A549 (cell line): Measurements from ENCODE around the gene NCBP2. TPM values are rescaled to one million over a fixed set of nuclear protein-coding genes. Genes with fewer than 3 reads are reported as not detected.
"Not testable (repeated sequence)": the region's sequence is repeated elsewhere in the genome, so short reads cannot be mapped to it uniquely, and the experiment has no call there.

Experiments used
- ATAC-seq, 2 experiments: fragments of 200-7000 bp in 1 of 2; fragments of >200 bp in 1 of 2; cut with Nextera tagmentation in 1 of 2; cut with Tn5 transposase in 1 of 2; 3 replicates each; pipeline versions ENCODE4 v1.8.0 to v1.9.1; 2018 to 2020; ENCODE audit warnings: mild to moderate bottlenecking in 1 of 2, moderate library complexity in 1 of 2
- CTCF ChIA-PET: fragments of 300-600 bp; sonication (Branson Sonifier 250); formaldehyde crosslinking; extraction: SDS; loops from one replicate; lab custom pipeline; 2021; ENCODE audit warnings: antibody characterized with exemption, inconsistent platforms; lab: Yijun Ruan, JAX
- POLR2A ChIA-PET: fragments of 350-600 bp; formaldehyde crosslinking; extraction: SDS; loops from one replicate; lab custom pipeline; 2021; ENCODE audit warnings: antibody characterized with exemption, inconsistent platforms; lab: Yijun Ruan, JAX
- DNase-seq, 2 experiments: peaks; one replicate each; pipeline versions ENCODE4 v3.0.0 to v3.0.0-alpha.2; 2011 to 2016; ENCODE audit warnings: low read depth in 1 of 2, low spot score in 1 of 2
- FAIRE-seq: peaks from 2 replicates; lab custom pipeline; 2011; peaks lifted over from hg19 to GRCh38; lab: Jason Lieb, UNC
- H3K27ac ChIP-seq, 2 experiments: fragments of >200 bp; sonication (Bioruptor Twin); formaldehyde crosslinking; 3 replicates each; pipeline ENCODE4 v1.5.1; 2016 to 2017
- H3K4me1 ChIP-seq: fragments of >200 bp; sonication (Bioruptor Twin); formaldehyde crosslinking; 3 replicates; pipeline ENCODE4 v1.6.1; 2016
- H3K4me2 ChIP-seq: fragments of >200 bp; sonication (Bioruptor Twin); formaldehyde crosslinking; 3 replicates; pipeline ENCODE4 v1.6.1; 2016
- H3K4me3 ChIP-seq: fragments of >200 bp; sonication (Bioruptor Twin); formaldehyde crosslinking; 3 replicates; pipeline ENCODE4 v1.5.1; 2016
- H3K9me3 ChIP-seq: fragments of >200 bp; sonication (Bioruptor Twin); formaldehyde crosslinking; 3 replicates; pipeline ENCODE4 v1.6.1; 2016
- CBX2 ChIP-seq: fragments of 200-600 bp; sonication (generic); IDR thresholded peaks from 2 replicates; pipeline ENCODE4 v1.6.1; 2016; ENCODE audit warnings: low read depth, mild to moderate bottlenecking, borderline replicate concordance
- CHD2 ChIP-seq: fragments of 150-350 bp; IDR thresholded peaks from 2 replicates; pipeline ENCODE4 v1.6.1; 2014; ENCODE audit warnings: low read length; ENCODE audit not compliant: partially characterized antibody
- E2F6 ChIP-seq: IDR thresholded peaks from 2 replicates; pipeline ENCODE4 v1.6.1; 2012; ENCODE audit warnings: low read depth, borderline replicate concordance
- EP300 ChIP-seq, 2 experiments: fragments of >200 bp; sonication (Bioruptor Twin); formaldehyde crosslinking; IDR thresholded peaks; 2 replicates in 1 of 2; 3 replicates in 1 of 2; pipeline ENCODE4 v1.6.1; 2016 to 2017
- FOSB ChIP-seq: fragments of 250-450 bp; sonication (Bioruptor Pico); IDR thresholded peaks from 2 replicates; pipeline ENCODE4 v1.5.0; 2020; ENCODE audit warnings: mild to moderate bottlenecking, moderate library complexity
- FOXS1 ChIP-seq: fragments of 250-450 bp; sonication (Bioruptor Pico); IDR thresholded peaks from 2 replicates; pipeline ENCODE4 v1.5.0; 2020; ENCODE audit warnings: mild to moderate bottlenecking, moderate library complexity
- NPAS2 ChIP-seq: fragments of 250-450 bp; sonication (Bioruptor Pico); IDR thresholded peaks from 2 replicates; pipeline ENCODE4 v1.8.0; 2022; ENCODE audit warnings: mild to moderate bottlenecking, moderate library complexity, borderline replicate concordance
- PBX3 ChIP-seq: IDR thresholded peaks from 2 replicates; pipeline ENCODE4 v1.6.1; 2012
- RAD21 ChIP-seq, 2 experiments: fragments of >200 bp in 1 of 2; sonication (Bioruptor Twin) in 1 of 2; formaldehyde crosslinking in 1 of 2; IDR thresholded peaks in 1 of 2; conservative IDR thresholded peaks in 1 of 2; 2 replicates in 1 of 2; 3 replicates in 1 of 2; pipeline ENCODE4 v1.6.1; 2012 to 2018; ENCODE audit warnings: inconsistent platforms in 1 of 2
- RARB ChIP-seq: fragments of 250-450 bp; sonication (Bioruptor Pico); IDR thresholded peaks from 2 replicates; pipeline ENCODE4 v1.8.0; 2021; ENCODE audit warnings: mild to moderate bottlenecking, moderate library complexity
- RFX5 ChIP-seq: fragments of 450-650 bp; IDR thresholded peaks from 2 replicates; pipeline ENCODE4 v1.7.1; 2014; ENCODE audit warnings: antibody characterized with exemption, mild to moderate bottlenecking, moderate library complexity
- TFCP2L1 ChIP-seq: fragments of 250-450 bp; sonication (Bioruptor Pico); IDR thresholded peaks from 2 replicates; pipeline ENCODE4 v1.5.0; 2021; ENCODE audit warnings: mild to moderate bottlenecking
- TP53 ChIP-seq: fragments of 250-450 bp; sonication (Bioruptor Pico); IDR thresholded peaks from 2 replicates; pipeline ENCODE4 v1.5.0; 2021; ENCODE audit warnings: mild to moderate bottlenecking, moderate library complexity
- ZNF302 ChIP-seq: fragments of 250-450 bp; sonication (Bioruptor Pico); IDR thresholded peaks from 2 replicates; pipeline ENCODE4 v1.9.0; 2021; ENCODE audit warnings: inconsistent platforms, mild to moderate bottlenecking, moderate library complexity
- WGBS: methylation state at CpG from one replicate; pipeline ENCODE4 v1.1.6; 2017; ENCODE audit errors: missing lambda C conversion rate; 5-methylcytosine and 5-hydroxymethylcytosine counted together
- polyA plus RNA-seq, 4 experiments: library from polyadenylated mRNA; depleted of rRNA in 3 of 4; stranded (reverse); fragments of >200 nt; fragmentation: RNase III in 1 of 4; extraction: RNeasy Plus Mini Kit Qiagen cat#74134 plus additional on column Dnase treatment in 1 of 4; gene quantifications; 2 replicates in 3 of 4; 3 replicates in 1 of 4; pipeline ENCODE4 v1.2.3, GENCODE V29; 2011 to 2017
- TF ChIP-seq, protein P1 (sequence below): fragments of 200-600 bp; sonication (generic); IDR thresholded peaks from 2 replicates; pipeline ENCODE4 v1.6.1; 2016; ENCODE audit warnings: antibody characterized with exemption, mild to moderate bottlenecking, moderate library complexity
- TF ChIP-seq, protein P2 (sequence below): fragments of >200 bp; sonication (Bioruptor Twin); formaldehyde crosslinking; IDR thresholded peaks from 3 replicates; pipeline ENCODE4 v1.5.1; 2016

Gene NCBP2
- polyA plus RNA-seq, 2 of the 4 experiments (the other 2 are of a cell fraction) = 63.6 to 68.0 TPM

DNA sequence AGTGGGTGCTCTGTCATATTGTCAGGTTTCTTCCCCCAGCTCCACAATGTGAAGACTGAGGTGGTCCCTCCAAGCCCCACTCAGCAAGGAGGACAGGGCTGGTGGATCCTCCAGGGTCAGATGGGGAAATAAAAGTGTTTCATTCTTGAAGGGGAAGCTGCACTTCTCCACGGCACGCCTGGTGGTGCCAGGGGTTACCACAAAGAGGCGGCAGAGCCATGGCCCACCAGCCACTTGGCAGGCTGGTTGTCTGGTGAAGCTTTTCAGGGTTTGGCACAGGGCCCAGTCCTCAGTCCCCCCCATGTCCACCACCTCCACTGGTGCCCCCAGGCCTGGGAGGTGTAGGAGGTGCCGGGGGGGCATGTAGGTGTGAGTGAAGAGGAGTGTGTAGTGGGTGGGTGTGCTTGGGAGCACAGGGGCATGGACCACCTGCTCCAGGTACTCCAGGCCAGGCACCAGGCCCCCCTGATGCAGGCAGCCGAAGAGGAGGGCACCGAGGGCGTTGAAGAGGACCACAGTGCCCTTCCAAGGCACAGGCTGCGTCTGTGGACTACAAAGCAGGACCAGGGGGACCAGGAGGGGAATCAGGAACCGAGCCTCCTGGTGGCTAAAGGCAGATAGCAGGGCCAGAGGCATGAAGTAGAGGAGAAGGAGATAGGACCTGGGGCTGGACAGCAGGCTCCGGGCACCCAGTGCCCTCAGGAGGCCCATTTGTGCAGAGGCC lies 5.0 kb upstream of the NCBP2 start (continued):
- TF ChIP-seq, protein P1, sequence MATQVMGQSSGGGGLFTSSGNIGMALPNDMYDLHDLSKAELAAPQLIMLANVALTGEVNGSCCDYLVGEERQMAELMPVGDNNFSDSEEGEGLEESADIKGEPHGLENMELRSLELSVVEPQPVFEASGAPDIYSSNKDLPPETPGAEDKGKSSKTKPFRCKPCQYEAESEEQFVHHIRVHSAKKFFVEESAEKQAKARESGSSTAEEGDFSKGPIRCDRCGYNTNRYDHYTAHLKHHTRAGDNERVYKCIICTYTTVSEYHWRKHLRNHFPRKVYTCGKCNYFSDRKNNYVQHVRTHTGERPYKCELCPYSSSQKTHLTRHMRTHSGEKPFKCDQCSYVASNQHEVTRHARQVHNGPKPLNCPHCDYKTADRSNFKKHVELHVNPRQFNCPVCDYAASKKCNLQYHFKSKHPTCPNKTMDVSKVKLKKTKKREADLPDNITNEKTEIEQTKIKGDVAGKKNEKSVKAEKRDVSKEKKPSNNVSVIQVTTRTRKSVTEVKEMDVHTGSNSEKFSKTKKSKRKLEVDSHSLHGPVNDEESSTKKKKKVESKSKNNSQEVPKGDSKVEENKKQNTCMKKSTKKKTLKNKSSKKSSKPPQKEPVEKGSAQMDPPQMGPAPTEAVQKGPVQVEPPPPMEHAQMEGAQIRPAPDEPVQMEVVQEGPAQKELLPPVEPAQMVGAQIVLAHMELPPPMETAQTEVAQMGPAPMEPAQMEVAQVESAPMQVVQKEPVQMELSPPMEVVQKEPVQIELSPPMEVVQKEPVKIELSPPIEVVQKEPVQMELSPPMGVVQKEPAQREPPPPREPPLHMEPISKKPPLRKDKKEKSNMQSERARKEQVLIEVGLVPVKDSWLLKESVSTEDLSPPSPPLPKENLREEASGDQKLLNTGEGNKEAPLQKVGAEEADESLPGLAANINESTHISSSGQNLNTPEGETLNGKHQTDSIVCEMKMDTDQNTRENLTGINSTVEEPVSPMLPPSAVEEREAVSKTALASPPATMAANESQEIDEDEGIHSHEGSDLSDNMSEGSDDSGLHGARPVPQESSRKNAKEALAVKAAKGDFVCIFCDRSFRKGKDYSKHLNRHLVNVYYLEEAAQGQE = no peak
- TF ChIP-seq EP300 (IDR thresholded peaks at IDR 0.05) (no peak), NPAS2 (no peak)

DNA sequence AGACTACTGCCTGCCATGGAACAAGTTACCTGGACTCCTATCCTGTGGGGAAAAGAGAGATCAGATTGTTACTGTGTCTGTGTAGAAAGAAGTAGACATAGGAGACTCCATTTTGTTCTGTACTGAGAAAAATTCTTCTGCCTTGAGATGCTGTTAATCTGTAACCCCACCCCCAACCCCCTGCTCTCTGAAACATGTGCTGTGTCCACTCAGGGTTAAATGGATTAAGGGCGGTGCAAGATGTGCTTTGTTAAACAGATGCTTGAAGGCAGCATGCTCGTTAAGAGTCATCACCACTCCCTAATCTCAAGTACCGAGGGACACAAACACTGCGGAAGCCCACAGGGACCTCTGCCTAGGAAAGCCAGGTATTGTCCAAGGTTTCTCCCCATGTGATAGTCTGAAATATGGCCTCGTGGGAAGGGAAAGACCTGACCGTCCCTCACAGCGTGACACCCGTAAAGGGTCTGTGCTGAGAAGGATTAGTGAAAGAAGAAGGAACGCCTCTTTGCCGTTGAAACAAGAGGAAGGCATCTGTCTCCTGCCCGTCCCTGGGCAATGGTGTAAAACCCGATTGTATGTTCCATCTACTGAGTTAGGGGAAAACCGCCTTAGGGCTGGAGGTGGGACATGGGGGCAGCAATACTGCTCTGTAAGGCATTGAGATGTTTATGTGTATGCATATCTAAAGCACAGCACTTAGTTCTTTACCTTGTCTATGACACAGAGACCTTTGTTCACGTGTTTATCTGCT lies 1.9 kb upstream of the NCBP2 start:
- FAIRE-seq, H3K4me1 ChIP-seq, DNase-seq, POLR2A ChIA-PET, H3K9me3 ChIP-seq, H3K27ac ChIP-seq, CTCF ChIA-PET, ATAC-seq, H3K4me3 ChIP-seq: not testable (repeated sequence)
- 88% methylated on average over 12 of the region's 14 CpGs for WGBS
- H3K4me2 ChIP-seq = peak overlapping the region; percentile 98

DNA sequence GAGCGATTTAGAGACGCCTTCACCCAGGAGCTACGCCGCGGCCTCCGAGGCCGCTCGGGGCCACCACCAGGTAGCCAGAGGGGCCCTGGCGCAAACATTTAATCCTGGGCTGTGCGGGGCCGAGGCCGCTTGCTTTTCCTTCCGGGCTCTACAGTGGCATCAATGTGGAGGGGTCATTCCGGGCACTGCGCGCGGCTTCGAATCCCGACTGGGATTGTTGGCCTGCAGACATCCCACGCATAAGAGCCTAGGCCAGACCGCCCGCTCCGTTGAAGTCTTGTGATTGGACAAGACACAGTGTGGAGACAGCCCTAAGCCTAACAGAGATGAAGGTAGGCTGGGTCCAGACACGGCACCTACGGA lies 568 bp upstream of the NCBP2 start:
- Histone ChIP-seq H3K27ac (peak overlapping the region; percentile 74 to 98), H3K4me2 (peak overlapping the region; percentile 98), H3K4me1 (peaks cover 9% of the 10 kb centered on the region; the same call in 2 of the 3 replicates), H3K9me3 (no peaks in the 10 kb centered on the region), H3K4me3 (peak overlapping the region; percentile 89)
- ChIA-PET CTCF (interaction anchor here (1.0 to 2.2 kb wide), 7 partner anchors 10 to 336 kb away, joined by 3 to 6 read pairs (median 4); partner anchors contain the start of gene PIGZ), POLR2A (interaction anchor here (0.8 to 1.5 kb wide), 8 partner anchors 11 to 374 kb away, joined by 3 to 10 read pairs (median 4); partner anchors contain the start of genes CEP19, FBXO45, PAK2 and PIGX)
- ATAC-seq (peak; percentile 8 to 21; a peak in 4 of 6 replicates), FAIRE-seq (no peak), DNase-seq (no peak)
- TF ChIP-seq RAD21 (conservative IDR thresholded peaks at IDR 0.05 in 1 of 2, IDR thresholded peaks at IDR 0.05 in 1 of 2) = no peak
- TF ChIP-seq FOXS1 (CRISPR knock-in tag) = no peak
- TF ChIP-seq CHD2 = no peak
- TF ChIP-seq, protein P2, sequence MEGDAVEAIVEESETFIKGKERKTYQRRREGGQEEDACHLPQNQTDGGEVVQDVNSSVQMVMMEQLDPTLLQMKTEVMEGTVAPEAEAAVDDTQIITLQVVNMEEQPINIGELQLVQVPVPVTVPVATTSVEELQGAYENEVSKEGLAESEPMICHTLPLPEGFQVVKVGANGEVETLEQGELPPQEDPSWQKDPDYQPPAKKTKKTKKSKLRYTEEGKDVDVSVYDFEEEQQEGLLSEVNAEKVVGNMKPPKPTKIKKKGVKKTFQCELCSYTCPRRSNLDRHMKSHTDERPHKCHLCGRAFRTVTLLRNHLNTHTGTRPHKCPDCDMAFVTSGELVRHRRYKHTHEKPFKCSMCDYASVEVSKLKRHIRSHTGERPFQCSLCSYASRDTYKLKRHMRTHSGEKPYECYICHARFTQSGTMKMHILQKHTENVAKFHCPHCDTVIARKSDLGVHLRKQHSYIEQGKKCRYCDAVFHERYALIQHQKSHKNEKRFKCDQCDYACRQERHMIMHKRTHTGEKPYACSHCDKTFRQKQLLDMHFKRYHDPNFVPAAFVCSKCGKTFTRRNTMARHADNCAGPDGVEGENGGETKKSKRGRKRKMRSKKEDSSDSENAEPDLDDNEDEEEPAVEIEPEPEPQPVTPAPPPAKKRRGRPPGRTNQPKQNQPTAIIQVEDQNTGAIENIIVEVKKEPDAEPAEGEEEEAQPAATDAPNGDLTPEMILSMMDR = no peak
- no peak for TF ChIP-seq ZNF302
- TF ChIP-seq TP53 (CRISPR knock-in tag) = no peak
- no peak for TF ChIP-seq PBX3
- no peak for TF ChIP-seq CBX2
- no peak for TF ChIP-seq TFCP2L1
- no peak for TF ChIP-seq RFX5
- no peak for TF ChIP-seq E2F6
- TF ChIP-seq FOSB = no peak
- TF ChIP-seq RARB = no peak
- WGBS = 0% methylated on average over 4 of the region's 25 CpGs
